Adrenal gland (tissue), 5 donors: ENCODE data around the gene LCE1B.

Source experiments
- POLR2A ChIP-seq, 2 donors: fragments of 450-650 bp; IDR thresholded peaks; one replicate each; pipeline ENCODE4 v1.6.1; 2017; ENCODE audit warnings: antibody characterized with exemption in 2 of 2, mild to moderate bottlenecking in 2 of 2, moderate library complexity in 1 of 2
- TF ChIP-seq, protein P1 (sequence below), 6 experiments: fragments of 450-650 bp in 4 of 6; fragments of 200-600 bp in 2 of 6; sonication (generic) in 1 of 6; IDR thresholded peaks; 1 replicate in 5 of 6; 2 replicates in 1 of 6; pipeline versions ENCODE4 v1.5.1 to v1.8.0; 2016 to 2021; ENCODE audit warnings: antibody characterized with exemption in 6 of 6, mild to moderate bottlenecking in 2 of 6, moderate library complexity in 1 of 6
- donor health status: DM: no; HTN: no; CAD: no.

DNA sequence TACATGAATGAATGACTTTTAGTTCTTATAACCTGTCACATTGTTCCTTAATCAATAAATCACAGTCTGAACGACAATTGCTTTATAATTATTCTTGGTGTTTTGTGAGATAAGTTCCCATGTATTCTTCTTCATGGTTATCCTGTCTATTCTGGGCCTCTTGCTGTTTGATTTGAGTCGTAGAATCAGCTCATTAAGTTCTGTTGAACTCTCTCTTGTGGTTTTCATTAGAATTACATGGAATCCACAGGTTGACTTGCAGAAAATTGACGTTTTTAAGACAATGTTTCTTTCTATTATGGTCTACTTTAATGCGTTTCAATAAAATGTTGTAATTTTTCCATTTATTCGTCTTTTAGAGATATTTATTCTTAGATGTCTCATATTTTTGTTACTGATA is 11.5 kb downstream of the LCE1B start:
- TF ChIP-seq, protein P1, sequence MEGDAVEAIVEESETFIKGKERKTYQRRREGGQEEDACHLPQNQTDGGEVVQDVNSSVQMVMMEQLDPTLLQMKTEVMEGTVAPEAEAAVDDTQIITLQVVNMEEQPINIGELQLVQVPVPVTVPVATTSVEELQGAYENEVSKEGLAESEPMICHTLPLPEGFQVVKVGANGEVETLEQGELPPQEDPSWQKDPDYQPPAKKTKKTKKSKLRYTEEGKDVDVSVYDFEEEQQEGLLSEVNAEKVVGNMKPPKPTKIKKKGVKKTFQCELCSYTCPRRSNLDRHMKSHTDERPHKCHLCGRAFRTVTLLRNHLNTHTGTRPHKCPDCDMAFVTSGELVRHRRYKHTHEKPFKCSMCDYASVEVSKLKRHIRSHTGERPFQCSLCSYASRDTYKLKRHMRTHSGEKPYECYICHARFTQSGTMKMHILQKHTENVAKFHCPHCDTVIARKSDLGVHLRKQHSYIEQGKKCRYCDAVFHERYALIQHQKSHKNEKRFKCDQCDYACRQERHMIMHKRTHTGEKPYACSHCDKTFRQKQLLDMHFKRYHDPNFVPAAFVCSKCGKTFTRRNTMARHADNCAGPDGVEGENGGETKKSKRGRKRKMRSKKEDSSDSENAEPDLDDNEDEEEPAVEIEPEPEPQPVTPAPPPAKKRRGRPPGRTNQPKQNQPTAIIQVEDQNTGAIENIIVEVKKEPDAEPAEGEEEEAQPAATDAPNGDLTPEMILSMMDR (IDR thresholded peaks at IDR 0.05): no peak
- TF ChIP-seq POLR2A (IDR thresholded peaks at IDR 0.05): no peak
